Ishikawa (cell line): Measurements from ENCODE around the gene PDE8A.

Source experiments
- CREB1 ChIP-seq: IDR thresholded peaks from 2 replicates; pipeline ENCODE4 v1.6.1; 2012; ENCODE audit warnings: low read depth
- EGR1 ChIP-seq: IDR thresholded peaks from 2 replicates; pipeline ENCODE4 v1.6.1; 2012
- RAD21 ChIP-seq: IDR thresholded peaks from 2 replicates; pipeline ENCODE4 v1.6.1; 2012; ENCODE audit warnings: low read depth
- REST ChIP-seq: IDR thresholded peaks from 2 replicates; pipeline ENCODE4 v1.6.1; 2012; ENCODE audit warnings: low read depth, mild to moderate bottlenecking
- TAF1 ChIP-seq: IDR thresholded peaks from 2 replicates; pipeline ENCODE4 v1.6.1; 2012; ENCODE audit warnings: low read depth, mild to moderate bottlenecking
- TCF12 ChIP-seq: IDR thresholded peaks from 2 replicates; pipeline ENCODE4 v1.6.1; 2012; ENCODE audit warnings: low read depth
- ZBTB7A ChIP-seq: IDR thresholded peaks from 2 replicates; pipeline ENCODE4 v1.6.1; 2012; ENCODE audit warnings: low read depth

- no peak for TF ChIP-seq ZBTB7A
- no peak for TF ChIP-seq TCF12
- TF ChIP-seq CREB1 = no peak
- TF ChIP-seq RAD21 = no peak
- TF ChIP-seq EGR1 = no peak
- TF ChIP-seq TAF1 = no peak
- TF ChIP-seq REST = no peak
These were observed 18.7 kb downstream of the PDE8A start for GRCh38 chr15:85000189-85000864.
